CD4-positive, alpha-beta T cell treated with Interferon gamma for 1 hour (primary cell): ENCODE data around the gene SASS6.
"Not testable (repeated sequence)": the region's sequence is repeated elsewhere in the genome, so short reads cannot be mapped to it uniquely, and the experiment has no call there.

Source experiments
- DNase-seq: peaks from one replicate; pipeline ENCODE4 v3.0.0-alpha.2; 2020

SASS6 gene

DNA sequence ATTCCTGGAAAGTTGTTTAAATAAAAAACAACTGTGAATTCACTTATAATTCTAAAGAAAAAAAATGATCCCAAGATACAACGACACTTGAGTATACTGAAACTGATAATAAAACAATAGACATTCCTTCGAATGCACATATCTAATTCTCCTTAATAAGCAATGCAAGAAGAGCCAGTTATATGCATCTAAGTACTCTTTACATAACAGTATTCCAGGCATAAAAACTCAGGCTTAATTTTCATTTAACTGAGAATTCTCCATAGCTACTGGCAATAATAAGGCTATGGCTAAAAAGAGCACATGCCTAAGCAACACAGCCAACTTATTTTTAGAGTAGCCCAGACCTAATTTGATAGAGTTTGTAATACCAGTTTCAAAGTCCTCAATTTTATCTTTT lies 31.2 kb downstream of the SASS6 start:
- DNase-seq = no peak

DNA sequence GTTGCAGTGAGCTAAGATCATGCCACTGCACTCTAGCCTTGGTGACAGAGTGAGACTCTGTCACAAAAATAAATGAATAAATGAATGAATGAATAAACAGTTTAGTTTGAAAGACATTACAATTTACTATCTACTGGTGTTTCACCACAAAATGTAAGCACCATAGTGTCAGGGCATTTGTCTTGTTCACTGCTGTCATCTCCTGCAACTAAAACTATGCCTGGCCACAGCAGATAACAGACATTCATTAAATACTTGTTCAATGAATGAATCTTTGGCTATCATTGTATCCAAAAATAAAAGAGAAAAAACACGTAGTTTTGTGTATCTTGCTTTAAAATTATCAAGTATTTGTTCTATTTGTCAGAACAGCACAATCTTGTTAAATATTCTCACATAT lies 32.5 kb downstream of the SASS6 start:
- no peak for DNase-seq

DNA sequence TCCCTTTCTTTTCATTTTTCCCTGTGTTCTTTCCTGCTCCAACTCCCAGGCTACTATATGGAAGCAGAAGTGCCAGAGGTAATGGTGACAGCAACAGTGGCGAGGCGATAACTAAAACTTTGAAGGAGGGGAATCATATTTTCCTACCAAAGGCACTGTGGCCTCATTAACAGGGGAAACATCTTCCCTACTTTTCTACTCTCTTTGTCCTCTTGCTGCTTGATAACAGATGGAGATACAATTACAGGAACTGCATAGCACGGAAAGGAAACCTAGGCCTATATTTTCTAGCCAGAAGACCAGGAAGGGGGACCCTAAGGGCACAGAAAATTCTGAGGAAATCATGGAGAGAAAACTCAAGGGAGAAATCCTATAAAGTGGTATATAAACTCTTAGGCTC lies 42.3 kb downstream of the SASS6 start:
- DNase-seq = no peak

DNA sequence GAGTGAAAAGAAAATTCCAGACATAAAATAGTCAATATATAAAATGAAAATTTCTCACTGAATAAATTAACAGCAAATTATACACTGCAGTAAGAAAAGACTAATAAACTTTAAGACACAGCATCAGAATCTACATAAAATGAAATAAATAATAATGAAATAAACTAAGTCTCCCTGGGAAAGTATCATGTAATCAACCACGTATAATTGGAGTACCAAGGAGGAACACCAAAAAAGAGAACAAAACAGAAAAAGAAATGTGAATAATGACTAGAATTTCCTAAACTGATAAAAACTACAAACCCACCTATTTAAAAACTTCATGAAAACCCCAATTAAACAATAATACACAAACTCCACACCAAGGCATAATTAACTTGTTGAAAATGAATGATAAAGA lies 43.6 kb downstream of the SASS6 start:
- no peak for DNase-seq

DNA sequence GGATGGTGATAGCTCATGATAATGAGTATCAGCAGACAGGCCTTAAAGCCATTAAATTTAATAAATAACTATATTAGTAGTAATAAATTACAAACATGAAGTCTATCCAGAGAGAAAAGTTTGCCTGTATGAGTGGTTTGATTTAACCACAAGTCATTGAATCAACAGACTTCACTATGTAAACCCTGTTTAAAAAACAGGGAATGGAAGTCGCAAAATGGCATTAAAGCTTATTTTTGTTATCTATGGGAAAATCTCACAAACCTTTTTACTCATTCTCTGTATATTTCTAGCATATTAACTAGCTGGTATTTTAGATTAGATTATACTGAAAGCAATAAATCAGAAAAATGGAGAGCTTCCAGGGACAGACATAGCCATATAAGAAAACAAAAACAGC lies 45.3 kb downstream of the SASS6 start:
- no peak for DNase-seq

DNA sequence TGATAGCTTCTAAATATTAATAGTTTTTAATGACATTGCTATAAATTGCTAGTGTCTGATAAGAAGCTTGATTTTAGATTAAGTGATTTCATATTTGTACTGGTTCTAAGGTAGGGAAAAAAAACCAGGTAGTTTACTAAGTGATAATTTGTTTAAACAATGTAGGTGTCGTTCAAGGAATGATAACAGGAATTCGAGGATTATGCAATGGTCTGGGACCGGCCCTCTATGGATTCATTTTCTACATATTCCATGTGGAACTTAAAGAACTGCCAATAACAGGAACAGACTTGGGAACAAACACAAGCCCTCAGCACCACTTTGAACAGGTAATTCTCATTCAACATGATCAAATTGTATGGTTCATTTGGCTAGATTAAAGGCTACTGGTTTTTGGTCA lies 52.4 kb downstream of the SASS6 start:
- no peak for DNase-seq

DNA sequence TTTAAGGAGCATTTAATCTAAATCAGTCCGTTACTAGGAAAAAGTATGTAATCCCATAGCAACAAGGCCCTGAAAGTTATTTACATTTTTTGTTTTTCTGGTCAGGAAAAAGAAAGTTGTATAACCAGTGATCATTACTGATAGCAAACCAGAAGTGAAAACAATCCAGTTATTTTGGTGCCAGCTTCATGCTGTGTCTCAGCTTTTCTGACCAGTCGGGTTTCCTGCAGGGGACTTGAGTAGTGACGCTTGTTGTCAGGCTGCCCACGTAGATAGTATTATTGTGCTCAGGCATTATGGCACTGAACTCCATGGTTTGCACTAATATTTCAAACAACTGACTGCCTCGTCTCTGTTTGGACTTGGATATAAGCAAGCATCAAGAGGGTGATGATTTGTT lies 55.2 kb downstream of the SASS6 start:
- no peak for DNase-seq

DNA sequence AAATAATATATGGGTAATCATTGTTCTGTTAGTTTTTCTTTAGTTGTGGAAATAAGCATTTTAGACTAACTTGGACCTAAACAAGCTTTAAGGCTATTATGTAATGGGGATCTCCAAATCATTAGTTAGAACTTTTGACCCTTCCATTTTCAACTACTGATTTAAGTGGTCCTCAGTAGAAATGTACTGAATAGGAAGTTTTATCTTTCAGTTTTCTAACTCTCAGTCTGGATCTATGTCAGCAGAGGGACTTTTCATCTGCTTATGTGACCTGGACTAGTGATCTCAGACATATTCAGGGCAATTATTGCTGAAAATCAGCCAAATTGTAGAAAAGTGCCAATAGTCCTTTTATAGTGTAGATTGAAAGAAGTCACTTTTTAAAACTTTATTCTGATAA lies 56.0 kb downstream of the SASS6 start:
- DNase-seq = no peak

DNA sequence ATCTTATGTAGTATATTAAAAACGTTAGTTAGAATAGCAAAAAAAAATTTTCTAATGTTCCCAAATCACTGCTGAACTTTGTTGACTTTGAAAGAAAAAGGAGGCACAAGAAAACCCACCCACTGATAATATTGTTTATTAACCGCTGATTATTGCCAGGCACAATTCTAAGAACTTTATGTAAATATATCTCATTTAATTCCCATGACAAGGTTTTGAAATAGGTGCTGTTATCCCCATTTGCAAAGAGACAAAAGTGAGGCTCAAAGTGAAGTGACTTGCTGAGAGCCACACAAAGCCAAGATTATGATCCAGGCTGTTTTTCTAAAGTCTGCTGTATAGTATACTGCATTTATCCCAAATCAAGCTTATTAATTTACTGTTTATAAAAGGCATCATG lies 56.4 kb downstream of the SASS6 start:
- DNase-seq = no peak

DNA sequence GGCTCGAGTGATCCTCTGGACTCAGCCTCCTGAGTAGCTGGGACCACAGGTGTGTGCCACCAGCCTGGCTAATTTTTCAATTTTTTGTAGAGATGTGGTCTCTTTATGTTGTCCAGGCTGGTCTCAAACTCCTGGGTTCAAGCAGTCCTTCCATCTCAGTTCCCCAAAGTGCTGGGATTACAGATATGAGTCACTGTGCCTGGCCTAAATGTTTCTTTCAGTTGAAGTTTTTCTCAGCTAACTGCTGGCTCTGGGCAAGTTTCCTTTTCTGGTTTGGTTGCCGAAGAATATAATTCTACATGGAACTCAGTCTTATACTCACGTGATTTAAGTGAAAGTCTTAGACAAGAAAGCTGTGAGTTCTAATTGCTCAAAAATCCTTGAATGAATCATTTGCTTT lies 57.0 kb downstream of the SASS6 start:
- DNase-seq = no peak

DNA sequence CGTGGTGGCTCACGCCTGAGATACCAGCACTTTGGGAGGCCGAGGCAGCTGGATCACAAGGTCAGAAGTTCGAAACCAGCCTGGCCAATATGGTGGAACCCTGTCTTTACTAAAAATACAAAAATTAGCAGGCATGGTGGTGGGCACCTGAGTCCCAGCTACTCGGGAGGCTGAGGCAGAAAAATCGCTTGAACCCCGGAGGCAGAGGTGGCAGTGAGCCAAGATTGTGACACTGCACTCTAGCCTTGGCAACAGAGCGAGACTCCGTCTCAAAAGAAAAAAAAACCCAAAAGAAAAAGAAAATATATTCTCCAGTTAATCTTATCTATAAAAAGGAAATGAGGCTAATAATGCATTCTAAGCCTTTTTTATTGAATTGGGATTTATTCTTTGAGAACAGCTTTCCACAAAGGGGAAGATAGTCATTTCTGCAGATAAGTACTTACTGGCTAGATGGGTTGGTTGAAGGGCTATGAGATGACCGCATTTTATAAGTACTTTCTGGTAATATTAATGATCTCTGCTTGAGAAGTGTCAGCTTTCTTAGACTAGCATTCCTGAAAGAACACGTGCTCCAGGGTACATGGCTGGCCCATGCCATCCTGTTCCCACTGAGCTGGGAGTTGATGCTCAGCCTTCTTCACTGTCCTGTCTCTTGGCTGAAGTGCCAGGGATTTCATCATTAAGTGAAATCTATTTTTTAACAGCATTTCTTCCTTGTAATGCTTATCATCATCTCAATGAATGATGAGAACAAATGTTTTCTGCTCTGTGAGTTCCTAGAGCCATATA lies 57.9 kb downstream of the SASS6 start:
- DNase-seq = no peak

DNA sequence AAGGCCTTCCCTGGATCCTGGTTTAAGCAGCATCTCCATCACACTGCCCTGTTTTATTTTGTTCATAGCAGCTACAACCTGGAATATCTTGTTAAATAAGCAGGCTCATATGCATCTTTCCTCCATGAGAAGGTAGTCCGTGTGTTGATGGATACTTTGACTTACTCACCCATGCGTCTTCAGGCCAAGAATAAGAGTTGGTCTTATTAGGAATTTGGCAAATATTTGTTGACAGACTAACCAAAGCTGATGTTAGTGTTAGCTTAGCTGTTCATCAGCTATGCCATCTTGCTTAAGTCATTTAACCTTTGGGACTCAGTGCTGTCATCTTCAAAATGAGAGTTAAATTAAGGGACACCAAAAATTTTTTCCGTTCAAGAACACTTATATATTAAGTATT lies 59.2 kb downstream of the SASS6 start:
- DNase-seq = no peak

DNA sequence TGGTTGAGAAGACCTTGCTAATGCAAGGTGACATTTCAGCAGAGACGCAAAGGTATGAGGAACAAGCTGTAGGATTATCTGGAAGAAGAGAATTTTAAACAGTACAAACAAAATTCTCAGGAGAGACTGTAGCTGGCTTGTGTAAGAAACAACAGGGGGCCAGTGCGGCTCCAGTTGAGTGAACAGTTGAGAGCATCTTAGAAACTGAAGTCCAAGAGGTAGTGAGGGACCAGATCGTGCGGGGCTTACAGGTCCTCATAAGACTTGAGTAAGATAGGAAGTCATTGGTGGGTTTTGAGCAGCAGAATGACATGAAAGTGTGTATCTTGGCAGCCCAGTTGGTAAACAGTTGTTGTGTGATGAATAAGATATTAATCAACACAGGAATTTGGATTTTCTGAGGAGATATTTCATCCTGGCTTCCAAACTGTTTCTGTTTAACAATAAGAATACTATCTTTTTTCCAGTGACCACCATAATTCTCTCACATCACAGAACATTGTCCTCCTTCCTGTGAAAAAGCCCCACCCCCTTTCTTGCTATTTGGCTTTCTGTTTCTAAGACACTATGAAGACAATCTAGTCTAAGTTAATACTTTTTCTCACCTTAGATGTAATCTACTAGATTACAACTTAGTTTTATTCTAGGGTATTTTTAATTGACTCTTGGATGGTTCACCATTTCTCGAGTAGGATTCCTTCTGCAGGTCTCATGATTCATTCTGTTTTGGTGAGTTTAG lies 62.4 kb downstream of the SASS6 start:
- DNase-seq = no peak

DNA sequence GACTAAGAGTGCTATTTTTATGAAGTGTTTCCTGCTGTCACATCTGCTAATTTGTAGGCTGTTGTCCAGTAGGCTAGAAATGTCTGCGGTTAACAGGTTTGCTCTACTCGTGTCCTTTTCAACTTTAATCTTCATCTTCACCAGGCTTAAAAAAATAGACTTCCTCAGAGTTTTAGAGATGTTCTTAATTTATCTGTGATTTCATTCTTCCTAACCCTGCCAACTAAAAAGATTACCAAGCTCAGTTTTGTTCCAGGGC lies 66.8 kb downstream of the SASS6 start:
- DNase-seq = no peak

DNA sequence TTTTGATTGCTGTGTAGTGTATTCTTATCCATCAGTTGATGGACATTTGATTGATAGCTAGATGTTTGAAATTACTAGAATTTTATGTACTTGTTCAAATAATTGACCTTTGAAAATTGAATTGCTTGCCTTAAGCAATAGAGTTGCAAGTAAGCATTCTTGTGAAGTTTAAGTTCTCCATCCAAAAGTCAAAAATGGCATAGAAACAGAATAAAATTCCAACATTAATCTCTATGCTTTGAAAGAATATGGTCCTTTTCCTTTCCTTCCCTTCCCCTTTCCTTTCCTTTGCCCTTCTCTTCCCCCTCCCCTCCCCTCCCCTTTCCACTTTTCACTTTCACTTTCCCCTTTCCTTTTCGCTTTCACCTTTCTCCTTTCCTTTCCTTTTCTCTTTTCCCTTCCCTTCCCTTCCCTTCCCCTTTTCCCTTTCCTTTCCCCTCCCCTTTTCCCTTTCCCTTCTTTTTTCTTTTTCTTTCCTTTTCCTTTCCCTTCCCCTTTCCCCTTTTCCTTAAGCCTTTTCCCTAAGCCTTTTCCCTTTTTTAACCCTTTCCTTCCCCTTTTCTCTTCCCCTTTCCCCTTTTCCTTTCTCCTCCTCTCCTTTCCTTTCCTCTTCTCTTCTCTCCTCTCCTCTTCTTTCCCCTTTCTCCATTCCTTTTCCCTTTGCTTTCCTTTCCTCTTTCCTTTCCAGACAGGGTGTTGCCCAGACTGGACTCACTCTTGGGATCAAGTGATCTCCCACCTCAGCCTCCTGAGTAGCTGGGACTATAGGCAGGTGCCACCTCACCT lies 67.4 kb downstream of the SASS6 start:
- no peak for DNase-seq

DNA sequence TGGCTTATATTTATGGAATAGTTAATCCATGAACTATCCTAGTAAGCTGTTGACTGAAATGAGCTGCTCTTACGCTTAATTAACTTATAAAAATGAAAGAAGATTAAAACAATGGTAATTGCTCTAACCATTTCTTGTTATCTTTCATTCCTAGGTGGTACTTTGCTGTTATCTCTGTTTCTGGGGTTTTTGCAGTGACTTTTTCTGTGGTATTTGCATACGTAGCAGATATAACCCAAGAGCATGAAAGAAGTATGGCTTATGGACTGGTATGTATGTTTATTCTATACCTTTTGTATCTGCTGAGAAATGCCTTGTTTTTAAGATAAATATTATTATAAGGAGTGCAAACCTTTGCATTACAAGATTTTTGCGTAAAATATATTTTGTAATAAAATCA lies 71.0 kb downstream of the SASS6 start:
- no peak for DNase-seq

DNA sequence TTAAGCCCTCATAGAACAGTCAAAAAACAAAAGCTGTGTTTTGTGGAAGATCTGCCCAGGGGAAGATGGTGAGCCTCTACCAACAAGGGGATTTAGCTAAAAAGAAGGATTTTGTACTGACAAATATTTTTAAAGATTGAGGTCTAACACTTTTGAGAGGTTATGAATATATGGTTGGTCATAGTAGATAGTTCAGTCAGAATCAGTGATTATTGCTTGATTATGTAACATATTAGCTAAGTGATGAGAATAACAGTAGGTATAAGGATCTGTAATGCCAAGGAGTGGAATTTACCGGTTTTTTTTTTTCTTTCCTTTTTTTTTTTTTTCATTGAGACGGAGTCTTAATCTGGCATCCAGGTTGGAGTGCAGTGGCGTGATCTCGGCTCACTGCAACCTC lies 79.0 kb downstream of the SASS6 start:
- no peak for DNase-seq

DNA sequence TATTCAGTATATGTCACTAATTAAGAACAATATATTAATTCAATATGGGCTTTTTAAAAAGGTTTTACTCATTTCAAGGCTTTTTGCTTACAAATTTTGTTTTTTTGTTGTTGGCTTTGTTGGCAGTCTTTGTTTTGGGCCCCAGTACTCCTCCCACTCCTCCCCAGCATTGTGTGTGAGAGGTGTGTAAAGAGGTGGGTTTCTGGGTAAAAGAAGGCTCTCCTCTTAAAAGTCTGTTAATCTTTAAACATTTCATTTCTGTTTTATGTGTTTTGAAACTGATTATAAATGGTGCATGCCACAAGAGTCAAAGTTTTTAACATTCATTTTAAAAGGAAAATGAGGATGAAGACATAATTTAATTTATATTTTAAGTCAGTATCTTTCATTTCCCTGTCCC lies 79.6 kb downstream of the SASS6 start:
- DNase-seq = no peak

DNA sequence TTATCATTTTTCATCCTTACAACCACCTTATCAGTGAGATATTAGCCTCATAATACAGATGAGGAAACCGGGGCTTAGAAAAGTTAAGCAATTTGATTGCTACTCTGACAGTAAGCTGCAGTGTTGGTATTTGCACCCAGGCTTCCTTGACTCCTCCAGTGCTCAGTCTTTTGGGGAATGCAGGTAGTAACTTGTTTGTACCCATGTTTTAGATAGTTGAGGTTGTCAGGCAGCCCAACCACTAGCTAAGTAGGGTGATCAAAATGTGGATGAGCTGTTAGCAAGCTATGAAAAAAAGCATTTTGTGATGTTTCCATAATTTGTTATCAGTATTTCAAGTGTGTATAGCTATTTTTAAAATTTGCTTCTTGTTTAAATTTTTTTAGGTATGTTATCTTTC lies 80.8 kb downstream of the SASS6 start:
- no peak for DNase-seq

DNA sequence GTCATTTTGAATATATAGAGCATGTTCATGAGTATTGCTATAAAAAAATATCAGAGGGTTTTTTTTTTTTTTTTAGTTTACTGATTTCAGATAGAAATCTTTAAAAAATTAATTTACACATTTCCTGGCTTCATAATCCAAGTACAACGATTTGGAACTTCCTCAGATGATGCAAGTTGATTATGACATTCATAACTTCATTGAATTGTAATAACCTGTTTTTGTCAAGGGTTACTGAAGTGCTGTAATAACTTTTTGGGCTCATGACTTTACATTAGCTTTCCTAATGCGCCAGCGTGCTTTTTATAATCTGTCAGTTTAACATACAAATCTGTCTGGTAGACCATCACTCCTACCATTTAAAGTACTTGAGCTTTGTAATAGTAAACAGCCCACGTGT lies 81.3 kb downstream of the SASS6 start:
- no peak for DNase-seq

DNA sequence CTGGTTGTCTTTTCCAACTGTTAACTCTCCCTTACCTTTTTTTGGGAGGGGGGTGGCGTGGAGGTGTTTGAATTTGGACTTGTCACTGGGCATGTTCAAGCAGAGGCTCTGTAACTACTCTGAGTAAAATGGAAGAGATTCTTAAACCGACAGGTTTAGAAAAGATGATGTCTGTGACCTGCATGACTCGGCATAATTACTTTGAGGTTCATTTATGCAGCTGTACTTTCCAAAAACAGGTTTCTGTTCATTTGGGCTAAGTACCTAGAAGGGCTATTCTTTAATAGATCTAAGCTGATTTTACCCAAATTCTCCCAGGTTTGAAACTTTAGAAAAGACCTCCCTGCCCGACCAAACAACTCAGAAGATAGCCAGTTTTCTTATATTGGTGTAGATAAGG lies 82.6 kb downstream of the SASS6 start:
- DNase-seq = no peak

DNA sequence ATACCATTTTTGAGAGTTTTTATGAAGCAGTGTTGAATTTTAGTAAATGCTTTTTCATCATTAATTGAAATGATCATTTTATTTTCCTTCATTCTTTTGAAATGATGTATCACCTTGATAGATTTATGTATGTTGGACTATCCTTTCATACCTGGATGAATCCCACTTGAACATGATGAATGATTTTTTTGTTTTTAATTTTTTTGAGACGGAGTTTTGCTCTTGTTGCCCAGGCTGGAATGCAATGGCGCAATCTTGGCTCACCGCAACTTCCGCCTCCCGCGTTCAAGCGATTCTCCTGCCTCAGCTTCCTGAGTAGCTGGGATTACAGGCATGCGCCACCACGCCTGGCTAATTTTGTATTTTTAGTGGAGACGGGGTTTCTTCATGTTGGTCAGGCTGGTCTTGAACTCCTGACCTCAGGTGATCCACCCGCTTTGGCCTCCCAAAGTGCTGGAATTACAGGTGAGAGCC lies 85.5 kb downstream of the SASS6 start:
- DNase-seq = not testable (repeated sequence)

DNA sequence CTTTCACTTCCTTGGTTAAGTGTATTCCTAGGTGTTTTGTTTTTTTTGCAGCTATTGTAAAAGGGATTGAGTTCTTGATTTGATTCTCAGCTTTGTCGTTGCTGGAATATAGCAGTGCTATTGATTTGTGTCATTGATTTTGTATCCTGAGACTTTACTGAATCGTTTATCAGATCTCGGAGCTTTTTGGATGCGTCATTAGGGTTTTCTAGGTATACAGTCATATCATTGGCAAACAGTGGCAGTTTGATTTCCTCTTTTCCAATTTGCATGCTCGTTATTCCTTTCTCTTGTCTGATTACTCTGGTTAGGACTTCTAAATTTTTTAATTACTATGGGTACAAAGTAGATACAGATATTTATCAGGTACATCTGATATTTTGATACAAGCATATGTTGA lies 87.5 kb downstream of the SASS6 start:
- no peak for DNase-seq

DNA sequence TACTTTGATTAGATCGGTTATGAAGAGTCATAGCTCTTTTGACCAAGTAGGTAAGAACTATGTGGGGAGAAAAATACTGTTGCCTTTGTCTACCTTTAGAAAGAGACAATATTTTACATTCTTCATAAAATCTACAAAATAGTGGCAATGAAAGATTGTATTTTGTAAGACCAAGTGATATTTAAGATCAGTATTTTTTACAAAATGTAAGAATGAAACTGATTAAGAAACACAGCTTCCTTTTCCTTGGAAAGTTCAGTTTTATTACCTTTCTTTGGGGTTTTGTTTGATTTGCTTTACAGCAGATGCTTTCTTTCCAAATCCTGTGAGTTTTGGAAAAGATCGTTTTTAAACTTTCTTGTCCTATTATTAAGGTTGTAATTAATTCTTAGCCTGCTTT lies 93.1 kb downstream of the SASS6 start:
- no peak for DNase-seq
